Erythroblast (primary cell): ENCODE data around the gene ARL16.

Experiments
- DNase-seq, 2 experiments: peaks; one replicate each; lab custom pipeline; 2025; lab: John Stamatoyannopoulos, UW
- GATA1 ChIP-seq: IDR thresholded peaks from 2 replicates; pipeline ENCODE4 v1.6.1; 2011; ENCODE audit warnings: low read depth, mild to moderate bottlenecking, control low read depth, low read length, moderate library complexity
- POLR2A ChIP-seq: IDR thresholded peaks from 2 replicates; pipeline ENCODE4 v1.6.1; 2011; ENCODE audit warnings: mild to moderate bottlenecking, low read length

ARL16 gene

GRCh38 chr17:81659038-81659437, 24.6 kb downstream of the ARL16 start:
- TF ChIP-seq POLR2A (no peak), GATA1 (no peak)
- DNase-seq: no peak

DNA sequence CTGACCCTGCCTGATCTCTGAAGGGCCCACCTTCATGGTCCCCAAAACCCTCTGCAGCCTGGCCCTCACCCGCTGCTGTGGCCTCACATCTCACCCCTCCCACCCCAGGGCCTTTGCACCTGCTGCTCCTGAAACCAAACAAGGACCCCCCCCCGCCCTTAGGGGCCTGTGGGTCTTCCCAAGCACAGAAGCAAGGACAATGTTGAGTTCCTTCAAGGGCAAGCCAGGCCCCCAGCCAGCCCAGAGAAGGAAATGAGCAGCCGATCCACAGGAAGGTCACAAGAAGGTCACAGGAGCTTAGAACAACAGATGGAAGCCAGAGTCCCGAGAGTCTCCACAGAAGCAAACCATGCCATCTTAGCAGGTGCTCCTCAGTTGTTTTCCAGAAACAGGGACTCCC, 26.8 kb downstream of the ARL16 start:
- DNase-seq: no peak
- TF ChIP-seq POLR2A: no peak
- TF ChIP-seq GATA1: no peak

- TF ChIP-seq POLR2A: no peak
- no peak for TF ChIP-seq GATA1
- DNase-seq: peak; percentile 36 to 55
Observed at GRCh38 chr17:81656118-81656743, 27.4 kb downstream of the ARL16 start, which contains the start of gene PDE6G. PDE6G (minus strand) TSS chr17:81656542; CDS start chr17:81653305, 3,237 bp downstream.

DNA sequence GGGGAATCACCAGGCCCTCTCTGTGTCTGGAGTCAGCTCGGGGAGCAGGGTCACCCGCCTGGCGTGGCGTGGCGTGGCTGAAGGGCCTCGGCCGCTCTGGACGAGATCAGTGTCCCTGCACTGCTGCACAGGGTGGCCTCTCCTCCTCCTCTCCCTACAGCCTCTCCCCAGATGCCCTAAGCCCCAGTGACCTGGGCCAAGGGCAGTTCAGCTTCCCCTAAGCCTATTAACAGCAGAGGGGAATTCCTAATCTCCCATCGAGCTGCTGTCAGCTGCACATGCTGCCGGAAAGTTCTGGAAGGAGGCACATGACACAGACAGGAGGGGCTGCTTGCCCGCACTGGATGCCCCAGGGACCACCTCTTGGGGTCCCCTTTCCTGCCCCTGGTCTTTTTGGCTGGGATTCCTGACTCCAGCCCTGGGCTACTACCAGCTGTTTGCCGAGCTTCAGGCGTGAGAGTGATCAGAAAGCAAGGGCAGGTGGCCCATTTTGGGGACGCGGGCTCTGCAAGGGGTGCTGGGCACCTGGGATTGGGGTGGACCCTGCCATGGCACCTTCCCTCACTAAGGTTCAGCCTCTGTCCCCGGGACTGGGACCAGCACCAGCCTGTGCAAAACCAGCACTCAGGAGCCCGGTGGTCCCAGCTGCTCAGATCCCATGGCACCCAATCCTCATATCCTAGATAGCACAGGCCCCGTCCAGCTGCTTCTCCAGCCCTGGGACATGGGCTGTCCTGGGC, 28.0 kb downstream of the ARL16 start:
- no peak for TF ChIP-seq GATA1
- no peak for TF ChIP-seq POLR2A

GRCh38 chr17:81652906-81653771, 30.5 kb downstream of the ARL16 start:
- peak; percentile 19 to 35 for DNase-seq

More for the DNA sequence above, 28.0 kb downstream of the ARL16 start:
- DNase-seq: no peak

GRCh38 chr17:81651692-81652091, 31.9 kb downstream of the ARL16 start:
- no peak for TF ChIP-seq POLR2A
- no peak for TF ChIP-seq GATA1
- peak; percentile 66 to 67 for DNase-seq

More at GRCh38 chr17:81652906-81653771, 30.5 kb downstream of the ARL16 start:
- TF ChIP-seq GATA1 (no peak), POLR2A (no peak)

GRCh38 chr17:81650951-81651350, 32.6 kb downstream of the ARL16 start:
- no peak for TF ChIP-seq POLR2A
- no peak for TF ChIP-seq GATA1
- DNase-seq: no peak

- peak; percentile 17 to 25 for DNase-seq
- TF ChIP-seq POLR2A: no peak
- TF ChIP-seq GATA1: no peak
Observed at GRCh38 chr17:81648707-81649085, 34.9 kb downstream of the ARL16 start.

GRCh38 chr17:81648013-81648706, 35.4 kb downstream of the ARL16 start:
- peak; percentile 30 to 34 for DNase-seq
- TF ChIP-seq POLR2A (no peak), GATA1 (no peak)

DNA sequence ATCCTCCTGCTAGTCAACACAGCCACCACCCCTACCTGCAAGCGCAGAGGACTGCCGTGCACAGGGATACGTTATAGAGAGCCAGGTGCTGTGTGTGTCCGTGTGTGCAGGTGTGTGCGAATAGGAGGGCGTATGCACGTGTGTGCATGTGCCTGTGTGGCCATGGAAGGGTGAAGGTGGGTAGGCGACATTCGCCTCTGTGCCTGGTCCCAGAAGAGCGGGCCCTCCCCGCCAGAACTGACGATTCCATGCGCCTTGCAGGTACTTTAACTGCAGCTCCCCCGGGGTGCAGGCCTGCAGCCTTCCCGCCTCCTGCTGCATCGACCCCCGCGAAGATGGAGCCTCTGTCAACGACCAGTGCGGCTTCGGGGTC, 36.0 kb downstream of the ARL16 start:
- DNase-seq: no peak
- TF ChIP-seq POLR2A: no peak
- TF ChIP-seq GATA1: no peak

DNA sequence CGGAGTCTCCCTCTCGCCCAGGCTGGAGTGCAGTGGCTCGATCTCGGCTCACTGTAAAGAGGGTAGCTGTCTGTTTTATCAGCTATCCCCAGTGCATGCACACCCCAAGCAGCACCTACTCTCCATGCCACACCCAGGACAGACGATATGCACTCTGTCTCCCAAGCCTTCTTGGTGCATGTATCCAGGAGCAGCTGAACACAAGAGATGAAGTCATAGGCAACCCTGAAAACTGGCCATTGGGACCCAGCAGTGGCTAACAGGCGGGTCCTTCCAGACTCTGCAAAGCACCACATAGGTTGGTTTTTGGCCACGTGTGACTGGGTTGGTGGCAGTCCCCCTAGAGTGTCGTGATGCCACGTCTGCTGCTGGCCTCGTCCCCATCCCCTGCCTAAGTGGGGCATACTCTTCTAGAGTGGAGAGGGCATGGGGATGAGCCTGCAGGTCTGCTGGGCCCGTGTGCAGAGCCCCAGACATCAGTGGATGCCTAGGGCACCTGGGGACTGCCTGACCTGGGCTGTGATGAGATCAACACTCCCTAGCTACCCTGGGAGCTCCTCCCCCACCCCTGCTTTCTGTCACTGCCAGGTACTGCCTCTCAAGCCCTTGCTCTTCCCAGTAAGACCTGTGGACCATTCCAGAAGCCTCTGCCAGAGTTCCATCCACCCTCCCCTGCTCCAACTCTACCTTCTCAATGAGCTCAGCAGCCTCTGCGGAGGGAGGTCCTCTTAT, 36.6 kb downstream of the ARL16 start:
- TF ChIP-seq POLR2A (peak; percentile 53), GATA1 (no peak)
- peak; percentile 80 to 91 for DNase-seq
